Natural killer cell (primary cell): ENCODE data around the gene TLR4. TPM values are rescaled to one million over a fixed set of nuclear protein-coding genes. Genes with fewer than 3 reads are reported as not detected.
A peak's percentile ranks its signal among the peaks of the same experiment; 100 is the strongest.

ENCODE experiments used
- ATAC-seq, 3 donors: fragments of 150-1000 bp in 2 of 3; fragments of 200-7000 bp in 1 of 3; cut with Tn5 transposase; 1 replicate in 1 of 3; 2 replicates in 2 of 3; pipeline ENCODE4 v1.10.0; 2021; ENCODE audit warnings: mild to moderate bottlenecking in 2 of 3, moderate library complexity in 2 of 3
- DNase-seq, 2 donors: peaks; one replicate each; pipeline versions ENCODE4 v3.0.0 to v3.0.0-alpha.2; 2013 to 2021; ENCODE audit warnings: mixed read lengths in 1 of 2
- H3K27ac ChIP-seq: one replicate; pipeline ENCODE4 v1.5.1; 2013; ENCODE audit warnings: mild to moderate bottlenecking, low read length
- H3K27me3 ChIP-seq: one replicate; pipeline ENCODE4 v1.6.1; 2013; ENCODE audit warnings: low read length; ENCODE audit not compliant: control insufficient read depth, insufficient read depth
- H3K36me3 ChIP-seq: one replicate; pipeline ENCODE4 v1.6.1; 2013; ENCODE audit warnings: low read length; ENCODE audit not compliant: control insufficient read depth, insufficient read depth
- H3K4me1 ChIP-seq: one replicate; pipeline ENCODE4 v1.6.1; 2013; ENCODE audit warnings: low read length; ENCODE audit not compliant: control insufficient read depth, insufficient read depth
- H3K4me3 ChIP-seq: one replicate; pipeline ENCODE4 v1.5.1; 2013; ENCODE audit warnings: low read length
- H3K9me3 ChIP-seq: one replicate; pipeline ENCODE4 v1.6.1; 2013; ENCODE audit warnings: low read length; ENCODE audit not compliant: control insufficient read depth, insufficient read depth
- H3K27ac Mint-ChIP-seq, 2 donors: one replicate each; pipeline ENCODE4 v1.8.0; 2022; ENCODE audit warnings: mild to moderate bottlenecking in 2 of 2, mixed read lengths in 2 of 2, moderate library complexity in 1 of 2
- H3K27me3 Mint-ChIP-seq, 2 donors: one replicate each; pipeline ENCODE4 v1.8.0; 2022; ENCODE audit warnings: low read depth in 2 of 2, mixed read lengths in 2 of 2
- H3K36me3 Mint-ChIP-seq: one replicate; pipeline ENCODE4 v1.8.0; 2022; ENCODE audit warnings: mixed read lengths
- H3K4me1 Mint-ChIP-seq, 2 donors: one replicate each; pipeline ENCODE4 v1.8.0; 2022; ENCODE audit warnings: mixed read lengths in 2 of 2
- H3K4me3 Mint-ChIP-seq: one replicate; pipeline ENCODE4 v1.8.0; 2022; ENCODE audit warnings: mild to moderate bottlenecking, moderate library complexity, mixed read lengths
- H3K9me3 Mint-ChIP-seq, 2 donors: one replicate each; pipeline ENCODE4 v1.8.0; 2022; ENCODE audit warnings: mixed read lengths in 2 of 2
- CTCF ChIP-seq: fragments of 200-600 bp; IDR thresholded peaks from one replicate; pipeline ENCODE4 v1.8.0; 2022; ENCODE audit warnings: antibody characterized with exemption
- WGBS: methylation state at CpG from one replicate; pipeline ENCODE4 v1.1.7; 2013; ENCODE audit warnings: missing lambda C conversion rate; ENCODE audit not compliant: insufficient coverage; 5-methylcytosine and 5-hydroxymethylcytosine counted together
- intact Hi-C: fragments of 100-400 bp; cut with micrococcal nuclease; formaldehyde crosslinking; loops from one replicate; pipeline ENCODE4 v1.14.2; 2022
- total RNA-seq, 4 donors: library from RNA; stranded (reverse); fragments of 120-200 nt in 1 of 4; gene quantifications; one replicate each; pipeline versions ENCODE4 v1.2.3 to v1.2.4, GENCODE V29; 2013 to 2022

Gene TLR4
- total RNA-seq, 3 donors from 2014 or later (not counting 1 experiment from before 2014, with no cell fraction given) = 1.4 to 15.4 (median 2.2) TPM

GRCh38 chr9:117678871-117679270 lies 25.3 kb upstream of the TLR4 start:
- Mint-ChIP-seq H3K9me3 (peaks cover 0 to 4% of the 10 kb centered on the region in 2 donors), H3K27me3 (no peaks in the 10 kb centered on the region), H3K27ac (no peak overlapping the region), H3K4me3 (no peak overlapping the region), H3K36me3 (no peaks in the 10 kb centered on the region), H3K4me1 (no peaks in the 10 kb centered on the region)
- WGBS = 14% methylated on average over 1 of the region's 1 CpG
- Histone ChIP-seq H3K4me1 (no peaks in the 10 kb centered on the region), H3K27ac (no peak overlapping the region), H3K4me3 (no peak overlapping the region), H3K9me3 (no peaks in the 10 kb centered on the region), H3K36me3 (no peaks in the 10 kb centered on the region), H3K27me3 (no peaks in the 10 kb centered on the region)
- no peak for ATAC-seq
- no peak for DNase-seq
- intact Hi-C loops = no loop called here
- no peak for TF ChIP-seq CTCF

GRCh38 chr9:117679416-117679815 lies 24.8 kb upstream of the TLR4 start:
- no peak for DNase-seq
- no peaks in the 10 kb centered on the region for H3K9me3 ChIP-seq
- H3K27me3 ChIP-seq = no peaks in the 10 kb centered on the region
- H3K4me3 ChIP-seq = no peak overlapping the region
- Mint-ChIP-seq H3K4me1 (no peaks in the 10 kb centered on the region), H3K4me3 (no peak overlapping the region), H3K36me3 (no peaks in the 10 kb centered on the region), H3K9me3 (peaks cover 0 to 4% of the 10 kb centered on the region in 2 donors), H3K27ac (no peak overlapping the region), H3K27me3 (no peaks in the 10 kb centered on the region)
- H3K27ac ChIP-seq = no peak overlapping the region
- no peaks in the 10 kb centered on the region for H3K4me1 ChIP-seq
- 85% methylated on average over 2 of the region's 2 CpGs for WGBS
- no peak for TF ChIP-seq CTCF
- ATAC-seq = no peak
- intact Hi-C loops = no loop called here
- H3K36me3 ChIP-seq = no peaks in the 10 kb centered on the region

GRCh38 chr9:117681888-117682287 lies 22.3 kb upstream of the TLR4 start:
- Histone ChIP-seq H3K9me3 (no peaks in the 10 kb centered on the region), H3K27ac (no peak overlapping the region), H3K36me3 (no peaks in the 10 kb centered on the region), H3K4me1 (no peaks in the 10 kb centered on the region), H3K4me3 (no peak overlapping the region), H3K27me3 (no peaks in the 10 kb centered on the region)
- intact Hi-C loops = no loop called here
- Mint-ChIP-seq H3K4me1 (no peaks in the 10 kb centered on the region), H3K27me3 (peaks cover 0 to 8% of the 10 kb centered on the region in 2 donors), H3K4me3 (no peak overlapping the region), H3K36me3 (no peaks in the 10 kb centered on the region), H3K27ac (no peak overlapping the region), H3K9me3 (peaks cover 0 to 4% of the 10 kb centered on the region in 2 donors)
- no peak for TF ChIP-seq CTCF
- DNase-seq (no peak), ATAC-seq (peak in 1 of 3 donors; percentile 83)
- 85% methylated on average over 2 of the region's 2 CpGs for WGBS

- WGBS = 72% methylated on average over 2 of the region's 3 CpGs
- no peak for TF ChIP-seq CTCF
- Mint-ChIP-seq H3K36me3 (no peaks in the 10 kb centered on the region), H3K9me3 (peaks cover 3 to 4% of the 10 kb centered on the region in 2 donors), H3K4me3 (no peak overlapping the region), H3K27me3 (peaks cover 0 to 13% of the 10 kb centered on the region in 2 donors), H3K27ac (no peak overlapping the region), H3K4me1 (no peaks in the 10 kb centered on the region)
- Histone ChIP-seq H3K27me3 (no peaks in the 10 kb centered on the region), H3K9me3 (no peaks in the 10 kb centered on the region), H3K27ac (no peak overlapping the region), H3K4me3 (no peak overlapping the region), H3K4me1 (no peaks in the 10 kb centered on the region), H3K36me3 (no peaks in the 10 kb centered on the region)
- ATAC-seq = no peak
- intact Hi-C loops = no loop called here
- DNase-seq = no peak
These were observed 21.1 kb upstream of the TLR4 start for GRCh38 chr9:117682955-117683710.
